H1 (cell line): ENCODE measurements around the gene TMA7B. TPM values are rescaled to one million over a fixed set of nuclear protein-coding genes. Genes with fewer than 3 reads are reported as not detected.

Experiments
- ASH2L ChIP-seq: fragments of 200-600, 300-600 bp; sonication (generic); IDR thresholded peaks from one replicate; pipeline ENCODE4 v1.7.1; 2017; ENCODE audit warnings: low read length
- BCL11A ChIP-seq, 2 experiments: IDR thresholded peaks; one replicate each; pipeline ENCODE4 v1.6.1; 2011; ENCODE audit warnings: low read depth in 2 of 2, low read length in 2 of 2, mild to moderate bottlenecking in 2 of 2
- CEBPB ChIP-seq: IDR thresholded peaks from 2 replicates; pipeline ENCODE4 v1.6.1; 2012; ENCODE audit warnings: low read depth, low read length
- JUND ChIP-seq: IDR thresholded peaks from 2 replicates; pipeline ENCODE4 v1.6.1; 2011; ENCODE audit warnings: mild to moderate bottlenecking, improper control_type of control experiment, low read length
- KDM1A ChIP-seq: fragments of 200-600, 300-600 bp; sonication (generic); IDR thresholded peaks from 2 replicates; pipeline ENCODE4 v1.7.1; 2016; ENCODE audit warnings: mild to moderate bottlenecking, low read length, borderline replicate concordance
- PHF8 ChIP-seq: fragments of 200-600 bp; sonication (generic); conservative IDR thresholded peaks from 2 replicates; pipeline ENCODE4 v1.7.1; 2012; ENCODE audit warnings: low read depth, mild to moderate bottlenecking, inconsistent platforms, low read length, moderate library complexity
- RAD21 ChIP-seq, 2 experiments: IDR thresholded peaks in 1 of 2; conservative IDR thresholded peaks in 1 of 2; 2 replicates each; pipeline ENCODE4 v1.6.1; 2011; ENCODE audit warnings: low read depth in 2 of 2, low read length in 2 of 2, improper control_type of control experiment in 1 of 2, inconsistent platforms in 1 of 2, mild to moderate bottlenecking in 1 of 2, moderate library complexity in 1 of 2
- RNF2 ChIP-seq: fragments of 200-900, 300-1000 bp; sonication (generic); IDR thresholded peaks from 2 replicates; pipeline ENCODE4 v1.7.1; 2016; ENCODE audit warnings: borderline replicate concordance, low read depth, mild to moderate bottlenecking, antibody characterized with exemption, low read length; ENCODE audit not compliant: poor library complexity, severe bottlenecking; ENCODE audit errors: missing control alignments
- SUZ12 ChIP-seq: fragments of 200-600 bp; sonication (generic); IDR thresholded peaks from 2 replicates; pipeline ENCODE4 v1.6.1; 2012; ENCODE audit warnings: mild to moderate bottlenecking, inconsistent platforms, low read length, moderate library complexity, mixed read lengths
- TCF12 ChIP-seq: IDR thresholded peaks from 2 replicates; pipeline ENCODE4 v1.6.1; 2011; ENCODE audit warnings: low read depth, mild to moderate bottlenecking, low read length
- YY1 ChIP-seq: IDR thresholded peaks from 2 replicates; pipeline ENCODE4 v1.6.1; 2011; ENCODE audit warnings: low read depth, mild to moderate bottlenecking, low read length
- polyA plus RNA-seq, 7 experiments: library from polyadenylated mRNA; depleted of rRNA in 3 of 7; stranded (reverse) in 5 of 7; unstranded in 2 of 7; fragments of >200 nt in 5 of 7; fragments of 200-250 nt in 2 of 7; gene quantifications; 1 replicate in 5 of 7; 2 replicates in 1 of 7; 4 replicates in 1 of 7; pipeline versions ENCODE4 v1.2.1 to v1.2.3, GENCODE V29; 2011 to 2013; ENCODE audit warnings: missing spikeins in 2 of 7, mixed read lengths in 2 of 7
- total RNA-seq: library from RNA; stranded (reverse); fragmentation: NEBNext Ultra II Directional; extraction: Animal tissue kit (Norgen Biotek cat#: 25700); gene quantifications from 2 replicates; pipeline ENCODE4 v1.2.1, GENCODE V29; 2021
- TF ChIP-seq, protein P1 (sequence below): fragments of 300-600 bp; sonication (generic); IDR thresholded peaks from 2 replicates; pipeline ENCODE4 v1.7.1; 2012; ENCODE audit warnings: low read length, moderate library complexity, mild to moderate bottlenecking, inconsistent platforms; ENCODE audit not compliant: insufficient replicate concordance

The TMA7B gene
- total and polyA plus RNA-seq, 2 of the 8 experiments (the other 6 are each of a cell fraction or from before 2014, with no cell fraction given) = not detected

DNA sequence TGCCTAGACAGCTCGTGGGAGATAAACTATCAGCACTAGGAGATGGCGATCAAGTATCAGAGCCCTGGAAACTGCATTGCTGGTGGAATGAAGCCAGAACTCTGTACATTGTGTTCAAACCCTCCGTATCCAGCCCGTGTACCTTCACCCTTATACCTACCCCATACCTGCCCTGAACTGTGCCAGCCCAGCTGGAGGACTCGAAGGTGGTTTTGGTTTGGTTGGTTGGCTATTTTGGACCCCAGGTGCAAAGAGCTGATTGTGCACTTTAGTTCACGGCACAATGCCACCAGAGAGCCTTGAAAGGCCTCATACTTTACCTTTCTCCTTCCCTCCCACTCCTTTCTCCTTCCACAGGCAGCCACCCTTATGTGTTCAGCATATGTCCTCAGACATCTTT lies 50.5 kb downstream of the TMA7B start (continued):
- TF ChIP-seq, protein P1, sequence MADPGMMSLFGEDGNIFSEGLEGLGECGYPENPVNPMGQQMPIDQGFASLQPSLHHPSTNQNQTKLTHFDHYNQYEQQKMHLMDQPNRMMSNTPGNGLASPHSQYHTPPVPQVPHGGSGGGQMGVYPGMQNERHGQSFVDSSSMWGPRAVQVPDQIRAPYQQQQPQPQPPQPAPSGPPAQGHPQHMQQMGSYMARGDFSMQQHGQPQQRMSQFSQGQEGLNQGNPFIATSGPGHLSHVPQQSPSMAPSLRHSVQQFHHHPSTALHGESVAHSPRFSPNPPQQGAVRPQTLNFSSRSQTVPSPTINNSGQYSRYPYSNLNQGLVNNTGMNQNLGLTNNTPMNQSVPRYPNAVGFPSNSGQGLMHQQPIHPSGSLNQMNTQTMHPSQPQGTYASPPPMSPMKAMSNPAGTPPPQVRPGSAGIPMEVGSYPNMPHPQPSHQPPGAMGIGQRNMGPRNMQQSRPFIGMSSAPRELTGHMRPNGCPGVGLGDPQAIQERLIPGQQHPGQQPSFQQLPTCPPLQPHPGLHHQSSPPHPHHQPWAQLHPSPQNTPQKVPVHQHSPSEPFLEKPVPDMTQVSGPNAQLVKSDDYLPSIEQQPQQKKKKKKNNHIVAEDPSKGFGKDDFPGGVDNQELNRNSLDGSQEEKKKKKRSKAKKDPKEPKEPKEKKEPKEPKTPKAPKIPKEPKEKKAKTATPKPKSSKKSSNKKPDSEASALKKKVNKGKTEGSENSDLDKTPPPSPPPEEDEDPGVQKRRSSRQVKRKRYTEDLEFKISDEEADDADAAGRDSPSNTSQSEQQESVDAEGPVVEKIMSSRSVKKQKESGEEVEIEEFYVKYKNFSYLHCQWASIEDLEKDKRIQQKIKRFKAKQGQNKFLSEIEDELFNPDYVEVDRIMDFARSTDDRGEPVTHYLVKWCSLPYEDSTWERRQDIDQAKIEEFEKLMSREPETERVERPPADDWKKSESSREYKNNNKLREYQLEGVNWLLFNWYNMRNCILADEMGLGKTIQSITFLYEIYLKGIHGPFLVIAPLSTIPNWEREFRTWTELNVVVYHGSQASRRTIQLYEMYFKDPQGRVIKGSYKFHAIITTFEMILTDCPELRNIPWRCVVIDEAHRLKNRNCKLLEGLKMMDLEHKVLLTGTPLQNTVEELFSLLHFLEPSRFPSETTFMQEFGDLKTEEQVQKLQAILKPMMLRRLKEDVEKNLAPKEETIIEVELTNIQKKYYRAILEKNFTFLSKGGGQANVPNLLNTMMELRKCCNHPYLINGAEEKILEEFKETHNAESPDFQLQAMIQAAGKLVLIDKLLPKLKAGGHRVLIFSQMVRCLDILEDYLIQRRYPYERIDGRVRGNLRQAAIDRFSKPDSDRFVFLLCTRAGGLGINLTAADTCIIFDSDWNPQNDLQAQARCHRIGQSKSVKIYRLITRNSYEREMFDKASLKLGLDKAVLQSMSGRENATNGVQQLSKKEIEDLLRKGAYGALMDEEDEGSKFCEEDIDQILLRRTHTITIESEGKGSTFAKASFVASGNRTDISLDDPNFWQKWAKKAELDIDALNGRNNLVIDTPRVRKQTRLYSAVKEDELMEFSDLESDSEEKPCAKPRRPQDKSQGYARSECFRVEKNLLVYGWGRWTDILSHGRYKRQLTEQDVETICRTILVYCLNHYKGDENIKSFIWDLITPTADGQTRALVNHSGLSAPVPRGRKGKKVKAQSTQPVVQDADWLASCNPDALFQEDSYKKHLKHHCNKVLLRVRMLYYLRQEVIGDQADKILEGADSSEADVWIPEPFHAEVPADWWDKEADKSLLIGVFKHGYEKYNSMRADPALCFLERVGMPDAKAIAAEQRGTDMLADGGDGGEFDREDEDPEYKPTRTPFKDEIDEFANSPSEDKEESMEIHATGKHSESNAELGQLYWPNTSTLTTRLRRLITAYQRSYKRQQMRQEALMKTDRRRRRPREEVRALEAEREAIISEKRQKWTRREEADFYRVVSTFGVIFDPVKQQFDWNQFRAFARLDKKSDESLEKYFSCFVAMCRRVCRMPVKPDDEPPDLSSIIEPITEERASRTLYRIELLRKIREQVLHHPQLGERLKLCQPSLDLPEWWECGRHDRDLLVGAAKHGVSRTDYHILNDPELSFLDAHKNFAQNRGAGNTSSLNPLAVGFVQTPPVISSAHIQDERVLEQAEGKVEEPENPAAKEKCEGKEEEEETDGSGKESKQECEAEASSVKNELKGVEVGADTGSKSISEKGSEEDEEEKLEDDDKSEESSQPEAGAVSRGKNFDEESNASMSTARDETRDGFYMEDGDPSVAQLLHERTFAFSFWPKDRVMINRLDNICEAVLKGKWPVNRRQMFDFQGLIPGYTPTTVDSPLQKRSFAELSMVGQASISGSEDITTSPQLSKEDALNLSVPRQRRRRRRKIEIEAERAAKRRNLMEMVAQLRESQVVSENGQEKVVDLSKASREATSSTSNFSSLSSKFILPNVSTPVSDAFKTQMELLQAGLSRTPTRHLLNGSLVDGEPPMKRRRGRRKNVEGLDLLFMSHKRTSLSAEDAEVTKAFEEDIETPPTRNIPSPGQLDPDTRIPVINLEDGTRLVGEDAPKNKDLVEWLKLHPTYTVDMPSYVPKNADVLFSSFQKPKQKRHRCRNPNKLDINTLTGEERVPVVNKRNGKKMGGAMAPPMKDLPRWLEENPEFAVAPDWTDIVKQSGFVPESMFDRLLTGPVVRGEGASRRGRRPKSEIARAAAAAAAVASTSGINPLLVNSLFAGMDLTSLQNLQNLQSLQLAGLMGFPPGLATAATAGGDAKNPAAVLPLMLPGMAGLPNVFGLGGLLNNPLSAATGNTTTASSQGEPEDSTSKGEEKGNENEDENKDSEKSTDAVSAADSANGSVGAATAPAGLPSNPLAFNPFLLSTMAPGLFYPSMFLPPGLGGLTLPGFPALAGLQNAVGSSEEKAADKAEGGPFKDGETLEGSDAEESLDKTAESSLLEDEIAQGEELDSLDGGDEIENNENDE = no peak
- TF ChIP-seq KDM1A (no peak), SUZ12 (no peak), BCL11A (IDR thresholded peaks at IDR 0.05; ENCODE audit: low read depth in 2 of 2, low read length in 2 of 2) (no peak), ASH2L (no peak), RNF2 (no peak), PHF8 (no peak), YY1 (no peak), JUND (no peak), CEBPB (no peak), TCF12 (no peak), RAD21 (IDR thresholded peaks at IDR 0.05 in 1 of 2, conservative IDR thresholded peaks at IDR 0.05 in 1 of 2; ENCODE audit: low read depth in 2 of 2, low read length in 2 of 2) (no peak)
